GM18868 (cell line): Measurements from ENCODE around the gene PNMA6E.

Experiments used
- ATAC-seq: cut with Tn5 transposase; IDR thresholded peaks from one replicate; pipeline ENCODE4 v1.9.1; 2021; ENCODE audit warnings: mild to moderate bottlenecking, moderate library complexity; ENCODE audit not compliant: unreplicated experiment

Gene PNMA6E

DNA sequence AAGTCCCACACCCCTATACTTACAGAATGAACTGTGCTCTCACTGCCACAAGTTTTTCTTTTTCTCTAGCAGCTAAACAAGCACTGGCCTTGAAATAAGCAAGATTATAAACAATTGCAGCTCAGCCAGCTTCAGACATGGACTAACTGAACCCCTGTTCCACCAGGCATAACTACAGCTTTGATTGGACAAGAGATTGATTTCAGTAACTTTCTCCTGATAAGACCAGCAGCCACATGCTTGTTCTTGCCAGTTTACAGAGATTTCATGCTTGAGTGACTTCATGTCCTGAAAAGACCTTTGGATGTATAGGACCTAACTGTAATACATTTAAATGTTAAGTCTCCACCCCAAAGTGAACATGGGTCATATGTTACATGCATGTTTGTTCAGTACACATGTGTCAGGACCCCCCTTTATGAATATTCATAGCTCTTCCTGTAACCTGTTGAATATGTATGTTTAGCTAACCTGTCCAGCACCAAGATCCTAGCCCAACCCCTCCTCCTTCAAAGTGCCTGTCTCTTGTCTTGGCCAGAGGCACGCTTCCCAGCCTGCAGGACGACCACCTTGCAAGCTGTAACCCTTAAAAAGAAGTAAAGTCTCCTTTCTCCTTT, 39.3 kb downstream of the PNMA6E start:
- ATAC-seq: no peak

GRCh38 chrX:153357877-153358276, 43.3 kb downstream of the PNMA6E start:
- no peak for ATAC-seq

DNA sequence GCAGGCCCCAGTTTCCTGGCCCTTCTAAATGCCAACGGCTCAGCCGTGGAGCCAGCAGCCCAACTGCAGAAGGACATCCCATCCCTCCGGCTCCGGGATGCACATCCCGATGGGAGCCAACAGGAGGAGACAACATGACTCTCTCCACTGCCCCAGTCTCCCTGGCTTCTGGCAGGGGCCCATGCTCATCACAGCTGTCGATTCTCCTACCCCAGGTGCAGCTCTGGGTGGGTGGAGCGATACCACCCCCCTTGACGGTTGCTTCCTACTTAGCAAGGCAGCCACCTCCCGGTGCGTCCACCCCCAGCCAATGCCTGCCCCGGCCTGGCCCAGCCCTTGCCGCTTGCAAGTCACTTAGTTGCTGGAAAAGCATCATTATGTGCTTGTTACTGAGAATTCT, 47.7 kb downstream of the PNMA6E start:
- no peak for ATAC-seq

- ATAC-seq: no peak
These were observed 48.3 kb downstream of the PNMA6E start for GRCh38 chrX:153352858-153353257.

DNA sequence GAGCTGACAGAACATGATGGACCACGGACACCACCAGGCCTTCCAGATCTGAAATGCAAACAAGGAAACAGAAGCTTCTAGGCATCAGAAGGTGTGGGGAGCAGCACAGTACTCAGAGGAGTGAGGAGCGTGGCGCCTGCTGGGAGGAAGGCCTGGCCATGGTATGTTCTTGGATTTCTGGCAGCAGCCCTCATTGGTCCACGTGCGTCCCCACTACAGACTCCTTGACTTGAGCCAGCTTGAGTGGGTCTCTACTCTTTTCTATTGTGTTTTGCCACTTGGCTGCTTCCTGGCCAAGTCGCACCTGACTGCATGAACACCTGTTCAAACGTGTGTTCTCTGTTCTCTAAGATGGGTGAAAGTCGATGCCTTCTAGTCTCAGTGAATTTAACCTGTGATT, 49.2 kb downstream of the PNMA6E start:
- ATAC-seq: no peak

DNA sequence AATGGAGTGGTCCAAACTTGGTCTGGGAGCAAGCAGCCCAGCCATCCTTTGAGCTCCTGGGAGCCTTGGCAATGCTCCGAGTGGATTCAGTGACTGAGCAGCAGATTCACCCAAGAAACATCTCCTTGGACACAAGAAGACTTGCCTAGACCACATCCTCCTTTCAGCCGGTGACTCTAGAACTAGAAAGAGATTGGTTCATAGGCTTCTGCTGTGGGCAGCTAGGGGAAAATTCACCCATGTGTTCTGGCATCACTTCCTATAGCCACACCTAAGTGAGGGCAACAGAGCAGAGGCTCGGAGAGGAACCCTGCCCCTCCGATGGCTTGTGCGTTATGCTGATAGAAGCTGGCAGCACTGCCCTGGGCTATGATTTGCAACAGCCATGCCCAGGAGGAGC, 51.2 kb downstream of the PNMA6E start:
- no peak for ATAC-seq

DNA sequence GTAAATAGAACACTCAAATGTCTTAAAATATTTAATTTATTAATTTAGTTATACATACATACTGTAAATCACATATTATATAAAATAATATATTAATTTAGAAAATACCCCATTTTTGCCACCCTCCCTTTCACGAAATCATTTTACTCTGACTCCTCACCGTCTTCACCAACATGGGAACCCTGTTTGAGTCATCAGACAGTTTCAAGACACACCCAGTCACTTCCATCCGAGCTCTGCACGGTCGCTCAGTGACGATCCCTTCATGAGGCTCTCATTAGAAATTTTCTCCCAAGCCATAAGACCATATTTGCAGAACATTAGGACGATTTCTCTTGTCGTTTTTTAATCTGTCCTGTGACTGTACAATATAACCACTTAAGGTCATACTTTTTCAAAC, 52.7 kb downstream of the PNMA6E start:
- no peak for ATAC-seq

GRCh38 chrX:153347530-153347929, 53.6 kb downstream of the PNMA6E start:
- ATAC-seq: no peak
